ENCODE data around the gene BCL2L13. TPM values are rescaled to one million over a fixed set of nuclear protein-coding genes. Genes with fewer than 3 reads are reported as not detected.

The BCL2L13 gene
- total RNA-seq, 5 donors from 2014 or later (not counting 1 experiment from before 2014, with no cell fraction given), result 22.5 to 32.9 (median 31.4) TPM

GRCh38 chr22:17729561-17729960, 91.0 kb downstream of the BCL2L13 start:
- H3K9me3 ChIP-seq, result no peaks in the 10 kb centered on the region
- H3K4me3 ChIP-seq (ENCODE audit: control insufficient read depth in 1 of 2, extremely low read depth in 1 of 2, low read length in 1 of 2), result no peak overlapping the region
- DNase-seq (no peak), ATAC-seq (replicated peaks in 1 of 4) (no peak)
- no peak overlapping the region for H3K4me3 Mint-ChIP-seq
- CTCF ChIA-PET, result interaction anchor here in 1 of 2 donors (1.5 kb wide), 1 partner anchor 13 kb away, joined by 4 read pairs; no protein-coding TSS in a partner anchor
- POLR2A ChIA-PET, result interaction anchor here in 1 of 2 donors (0.6 kb wide), 1 partner anchor 16 kb away, joined by 3 read pairs; no protein-coding TSS in a partner anchor
- H3K27me3 ChIP-seq (replicated peaks in 1 of 2; ENCODE audit: control insufficient read depth in 2 of 2, extremely low read depth in 1 of 2, insufficient read depth in 2 of 2, low read length in 1 of 2), result no peaks in the 10 kb centered on the region
- H3K36me3 Mint-ChIP-seq, result peaks cover 38% of the 10 kb centered on the region
- 100% methylated on average over 1 of the region's 6 CpGs for WGBS (ENCODE audit: insufficient coverage)
- H3K27ac Mint-ChIP-seq, result peak overlapping the region in 1 of 2 donors; percentile 28
- peaks cover 22 to 36% (median 24%) of the 10 kb centered on the region in 3 donors for H3K4me1 Mint-ChIP-seq
- H3K4me1 ChIP-seq (ENCODE audit: control insufficient read depth in 1 of 2, extremely low read depth in 1 of 2, insufficient read depth in 2 of 2, low read length in 2 of 2), result peaks cover 5 to 11% of the 10 kb centered on the region in 2 experiments
- H3K27ac ChIP-seq (ENCODE audit: low read length), result no peak overlapping the region
- H3K36me3 ChIP-seq (ENCODE audit: control insufficient read depth in 2 of 2, extremely low read depth in 1 of 2, insufficient read depth in 1 of 2, low read length in 1 of 2), result peaks cover 15 to 57% of the 10 kb centered on the region in 2 donors
- no peaks in the 10 kb centered on the region for H3K9me3 Mint-ChIP-seq
- H3K27me3 Mint-ChIP-seq, result no peaks in the 10 kb centered on the region

DNA sequence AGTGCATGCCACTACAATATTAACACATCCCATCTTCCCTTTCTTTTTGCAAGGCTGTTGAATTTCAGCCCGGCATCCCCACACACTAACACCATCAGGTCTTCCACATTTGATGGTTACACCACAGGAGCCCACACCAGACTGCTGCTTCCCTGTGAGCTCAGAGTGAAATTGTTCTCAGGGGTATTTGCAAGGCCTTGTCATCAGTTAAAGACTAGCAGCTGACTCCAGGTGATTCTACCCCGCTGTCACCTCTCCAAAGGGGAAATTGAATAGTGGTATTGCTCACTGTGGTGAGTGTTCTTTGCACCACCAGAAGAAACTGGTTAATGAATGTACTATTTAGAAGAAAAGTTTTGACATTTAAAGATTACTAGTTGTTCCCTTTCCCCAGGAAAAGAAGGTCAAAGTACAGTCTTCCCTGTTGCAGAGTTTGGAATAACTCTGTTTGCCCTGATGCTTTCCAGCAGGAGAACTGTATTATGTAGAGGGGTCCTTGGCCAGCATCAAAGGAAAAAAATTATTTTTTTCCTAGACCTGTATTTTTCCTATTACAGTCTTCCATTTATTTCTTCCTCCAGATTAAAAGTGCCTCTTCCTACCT, 93.8 kb downstream of the BCL2L13 start:
- Histone ChIP-seq H3K4me3 (ENCODE audit: control insufficient read depth in 1 of 2, extremely low read depth in 1 of 2, low read length in 1 of 2) (no peak overlapping the region), H3K9me3 (no peaks in the 10 kb centered on the region), H3K27ac (ENCODE audit: low read length) (no peak overlapping the region), H3K36me3 (ENCODE audit: control insufficient read depth in 2 of 2, extremely low read depth in 1 of 2, insufficient read depth in 1 of 2, low read length in 1 of 2) (peaks cover 14 to 71% of the 10 kb centered on the region in 2 donors), H3K27me3 (replicated peaks in 1 of 2; ENCODE audit: control insufficient read depth in 2 of 2, extremely low read depth in 1 of 2, insufficient read depth in 2 of 2, low read length in 1 of 2) (no peaks in the 10 kb centered on the region), H3K4me1 (ENCODE audit: control insufficient read depth in 1 of 2, extremely low read depth in 1 of 2, insufficient read depth in 2 of 2, low read length in 2 of 2) (peaks cover 0 to 3% of the 10 kb centered on the region in 2 experiments)
- DNase-seq, result no peak
- peaks cover 28% of the 10 kb centered on the region for H3K36me3 Mint-ChIP-seq
- no peak overlapping the region for H3K4me3 Mint-ChIP-seq
- no peaks in the 10 kb centered on the region for H3K9me3 Mint-ChIP-seq
- ATAC-seq (replicated peaks in 1 of 4), result no peak
- WGBS (ENCODE audit: insufficient coverage), result no CpG with 5 or more reads among the region's 2 CpGs
- POLR2A ChIA-PET, result interaction anchor here in 1 of 2 donors (0.6 kb wide), 1 partner anchor 99 kb away, joined by 11 read pairs; no protein-coding TSS in a partner anchor
- H3K4me1 Mint-ChIP-seq, result peaks cover 14 to 18% (median 15%) of the 10 kb centered on the region in 3 donors
- CTCF ChIA-PET, result no interaction called here
- H3K27ac Mint-ChIP-seq, result peak overlapping the region; percentile 30 to 76
- H3K27me3 Mint-ChIP-seq, result no peaks in the 10 kb centered on the region

DNA sequence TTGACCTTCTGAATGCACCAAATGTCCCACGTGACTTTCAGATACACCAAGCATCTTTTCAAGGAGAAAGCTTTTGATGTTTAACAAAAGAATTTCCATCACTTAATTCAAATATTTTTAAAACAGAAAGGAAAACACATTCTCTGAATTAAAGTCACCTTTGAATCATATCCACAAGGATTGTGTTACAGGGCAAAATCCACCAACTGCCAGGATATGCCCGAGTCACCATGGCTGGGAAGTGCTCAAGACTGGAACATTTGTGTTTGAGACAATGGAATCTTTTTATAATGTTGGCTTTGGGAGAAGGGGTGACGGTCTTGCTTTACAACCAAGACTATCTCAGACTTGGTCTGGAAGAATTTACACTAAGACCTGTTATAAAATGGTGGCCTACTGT, 94.9 kb downstream of the BCL2L13 start:
- H3K27ac Mint-ChIP-seq, result peak overlapping the region; percentile 78 to 80
- H3K9me3 Mint-ChIP-seq, result no peaks in the 10 kb centered on the region
- Histone ChIP-seq H3K27ac (ENCODE audit: low read length) (no peak overlapping the region), H3K36me3 (ENCODE audit: control insufficient read depth in 2 of 2, extremely low read depth in 1 of 2, insufficient read depth in 1 of 2, low read length in 1 of 2) (peaks cover 22 to 72% of the 10 kb centered on the region in 2 donors), H3K4me1 (ENCODE audit: control insufficient read depth in 1 of 2, extremely low read depth in 1 of 2, insufficient read depth in 2 of 2, low read length in 2 of 2) (peaks cover 0 to 3% of the 10 kb centered on the region in 2 experiments), H3K27me3 (replicated peaks in 1 of 2; ENCODE audit: control insufficient read depth in 2 of 2, extremely low read depth in 1 of 2, insufficient read depth in 2 of 2, low read length in 1 of 2) (no peaks in the 10 kb centered on the region), H3K4me3 (ENCODE audit: control insufficient read depth in 1 of 2, extremely low read depth in 1 of 2, low read length in 1 of 2) (no peak overlapping the region), H3K9me3 (no peaks in the 10 kb centered on the region)
- CTCF ChIA-PET, result no interaction called here
- H3K36me3 Mint-ChIP-seq, result peaks cover 27% of the 10 kb centered on the region
- ATAC-seq (replicated peaks in 1 of 4), result no peak
- no peak for DNase-seq
- peaks cover 14 to 15% (median 15%) of the 10 kb centered on the region in 3 donors for H3K4me1 Mint-ChIP-seq
- no peak overlapping the region for H3K4me3 Mint-ChIP-seq
- POLR2A ChIA-PET, result no interaction called here
- WGBS (ENCODE audit: insufficient coverage), result no CpG with 5 or more reads among the region's 3 CpGs
- no peaks in the 10 kb centered on the region for H3K27me3 Mint-ChIP-seq

GRCh38 chr22:17734187-17734586, 95.6 kb downstream of the BCL2L13 start:
- Mint-ChIP-seq H3K27me3 (no peaks in the 10 kb centered on the region), H3K4me3 (no peak overlapping the region), H3K36me3 (peaks cover 28% of the 10 kb centered on the region), H3K27ac (peak overlapping the region in 1 of 2 donors; percentile 78), H3K4me1 (peaks cover 14 to 15% (median 15%) of the 10 kb centered on the region in 3 donors), H3K9me3 (no peaks in the 10 kb centered on the region)
- H3K27me3 ChIP-seq (replicated peaks in 1 of 2; ENCODE audit: control insufficient read depth in 2 of 2, extremely low read depth in 1 of 2, insufficient read depth in 2 of 2, low read length in 1 of 2), result no peaks in the 10 kb centered on the region
- DNase-seq (peak in 1 of 35 experiments; percentile 15), ATAC-seq (replicated peaks in 1 of 4) (peak; percentile 34 to 62 (median 50))
- no peak overlapping the region for H3K4me3 ChIP-seq (ENCODE audit: control insufficient read depth in 1 of 2, extremely low read depth in 1 of 2, low read length in 1 of 2)
- CTCF ChIA-PET, result interaction anchor here in 1 of 2 donors (2.5 kb wide), 1 partner anchor 51 kb away, joined by 5 read pairs; no protein-coding TSS in a partner anchor
- H3K4me1 ChIP-seq (ENCODE audit: control insufficient read depth in 1 of 2, extremely low read depth in 1 of 2, insufficient read depth in 2 of 2, low read length in 2 of 2), result peaks cover 0 to 3% of the 10 kb centered on the region in 2 experiments
- peak overlapping the region; percentile 9 for H3K27ac ChIP-seq (ENCODE audit: low read length)
- WGBS (ENCODE audit: insufficient coverage), result 8% methylated on average over 2 of the region's 4 CpGs
- H3K9me3 ChIP-seq, result no peaks in the 10 kb centered on the region
- peaks cover 24 to 78% of the 10 kb centered on the region in 2 donors for H3K36me3 ChIP-seq (ENCODE audit: control insufficient read depth in 2 of 2, extremely low read depth in 1 of 2, insufficient read depth in 1 of 2, low read length in 1 of 2)
- POLR2A ChIA-PET, result no interaction called here

DNA sequence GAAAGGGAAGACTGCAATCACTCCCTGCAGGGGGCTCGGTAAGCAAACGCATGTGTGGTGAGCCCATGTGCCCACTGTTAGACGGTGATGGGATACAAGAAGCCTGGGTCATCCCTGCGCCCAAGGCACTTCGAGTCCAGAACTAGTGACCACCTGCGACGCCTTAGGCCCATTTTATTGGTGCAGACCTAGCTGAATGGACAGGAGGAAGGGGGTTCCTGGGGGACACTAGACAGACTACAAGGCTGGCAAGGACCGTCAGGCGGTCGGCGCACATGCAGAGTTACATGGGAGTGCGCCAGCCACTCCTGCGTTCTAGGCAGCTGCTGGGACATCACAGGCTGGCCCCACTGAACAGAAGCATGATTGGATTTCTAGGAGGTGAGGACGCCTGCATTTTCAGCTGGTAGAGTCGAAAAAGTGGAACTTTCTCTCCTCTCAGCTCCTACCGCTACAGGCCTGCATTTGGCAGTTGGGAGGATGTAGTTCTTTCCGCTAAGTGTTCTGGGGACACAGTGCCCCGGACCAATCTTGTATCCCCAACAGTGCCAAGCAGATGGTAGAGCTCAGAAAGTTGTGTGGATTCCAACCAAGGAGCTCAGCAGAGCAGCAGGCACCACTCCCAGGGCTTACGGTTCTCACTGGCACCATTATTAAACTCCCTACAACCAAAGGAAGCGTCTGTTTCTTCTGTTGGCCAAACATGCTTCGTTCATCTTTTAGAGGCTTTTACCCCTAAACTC, 100.0 kb downstream of the BCL2L13 start:
- ATAC-seq (replicated peaks in 1 of 4) (no peak), DNase-seq (no peak)
- peaks cover 12 to 19% (median 17%) of the 10 kb centered on the region in 3 donors for H3K4me1 Mint-ChIP-seq
- CTCF ChIA-PET, result no interaction called here
- no peaks in the 10 kb centered on the region for H3K9me3 Mint-ChIP-seq
- Histone ChIP-seq H3K4me3 (ENCODE audit: control insufficient read depth in 1 of 2, extremely low read depth in 1 of 2, low read length in 1 of 2) (no peak overlapping the region), H3K9me3 (no peaks in the 10 kb centered on the region), H3K27me3 (replicated peaks in 1 of 2; ENCODE audit: control insufficient read depth in 2 of 2, extremely low read depth in 1 of 2, insufficient read depth in 2 of 2, low read length in 1 of 2) (no peaks in the 10 kb centered on the region), H3K36me3 (ENCODE audit: control insufficient read depth in 2 of 2, extremely low read depth in 1 of 2, insufficient read depth in 1 of 2, low read length in 1 of 2) (peaks cover 38 to 70% of the 10 kb centered on the region in 2 donors), H3K4me1 (ENCODE audit: control insufficient read depth in 1 of 2, extremely low read depth in 1 of 2, insufficient read depth in 2 of 2, low read length in 2 of 2) (peaks cover 0 to 9% of the 10 kb centered on the region in 2 experiments), H3K27ac (ENCODE audit: low read length) (no peak overlapping the region)
- H3K4me3 Mint-ChIP-seq, result no peak overlapping the region
- 97% methylated on average over 17 of the region's 21 CpGs for WGBS (ENCODE audit: insufficient coverage)
- POLR2A ChIA-PET, result no interaction called here
- H3K27ac Mint-ChIP-seq, result no peak overlapping the region
- H3K36me3 Mint-ChIP-seq, result peaks cover 14% of the 10 kb centered on the region
- H3K27me3 Mint-ChIP-seq, result no peaks in the 10 kb centered on the region

GRCh38 chr22:17739196-17739975, 100.8 kb downstream of the BCL2L13 start:
- no peak overlapping the region for H3K27ac Mint-ChIP-seq
- H3K9me3 Mint-ChIP-seq, result no peaks in the 10 kb centered on the region
- no peak for DNase-seq
- H3K4me3 ChIP-seq (ENCODE audit: control insufficient read depth in 1 of 2, extremely low read depth in 1 of 2, low read length in 1 of 2), result no peak overlapping the region
- CTCF ChIA-PET, result no interaction called here
- H3K4me3 Mint-ChIP-seq, result no peak overlapping the region
- no peaks in the 10 kb centered on the region for H3K27me3 Mint-ChIP-seq
- 97% methylated on average over 31 of the region's 36 CpGs for WGBS (ENCODE audit: insufficient coverage)
- peaks cover 4 to 10% (median 9%) of the 10 kb centered on the region in 3 donors for H3K4me1 Mint-ChIP-seq
- H3K4me1 ChIP-seq (ENCODE audit: control insufficient read depth in 1 of 2, extremely low read depth in 1 of 2, insufficient read depth in 2 of 2, low read length in 2 of 2), result peaks cover 0 to 9% of the 10 kb centered on the region in 2 experiments
- H3K36me3 ChIP-seq (ENCODE audit: control insufficient read depth in 2 of 2, extremely low read depth in 1 of 2, insufficient read depth in 1 of 2, low read length in 1 of 2), result peaks cover 38 to 68% of the 10 kb centered on the region in 2 donors
- POLR2A ChIA-PET, result no interaction called here
- no peaks in the 10 kb centered on the region for H3K27me3 ChIP-seq (replicated peaks in 1 of 2; ENCODE audit: control insufficient read depth in 2 of 2, extremely low read depth in 1 of 2, insufficient read depth in 2 of 2, low read length in 1 of 2)
- peaks cover 10% of the 10 kb centered on the region for H3K36me3 Mint-ChIP-seq
- no peak overlapping the region for H3K27ac ChIP-seq (ENCODE audit: low read length)
- no peak for ATAC-seq (replicated peaks in 1 of 4)
- H3K9me3 ChIP-seq, result no peaks in the 10 kb centered on the region
